ENCODE results near the gene SEPSECS. TPM values are rescaled to one million over a fixed set of nuclear protein-coding genes. Genes with fewer than 3 reads are reported as not detected.

SEPSECS gene
- total and polyA plus RNA-seq, 2 of the 13 experiments (the other 11 are each of a cell fraction or from before 2014, with no cell fraction given): 9.4 to 14.3 TPM

GRCh38 chr4:25159837-25160713, at the start of gene SEPSECS (continued):
- TF ChIP-seq HNRNPL (IDR thresholded peaks at IDR 0.05; ENCODE audit: low read depth, low read length) (no peak; the same call in 1 of the 2 replicates), MXI1 (IDR thresholded peaks at IDR 0.05; ENCODE audit: borderline replicate concordance, low read depth, low read length) (peak; percentile 36; the same call in 1 of the 3 replicates), ZNF549 (CRISPR knock-in tag; IDR thresholded peaks at IDR 0.05) (no peak), ZNF782 (CRISPR knock-in tag; IDR thresholded peaks at IDR 0.05; ENCODE audit: borderline replicate concordance) (no peak), HOXD1 (CRISPR knock-in tag; IDR thresholded peaks at IDR 0.05) (peak; percentile 69; the same call in 1 of the 2 replicates), ZNF713 (CRISPR knock-in tag; IDR thresholded peaks at IDR 0.05) (no peak), REL (CRISPR knock-in tag; conservative IDR thresholded peaks at IDR 0.05) (no peak), NR2C2 (CRISPR knock-in tag; IDR thresholded peaks at IDR 0.05; ENCODE audit: borderline replicate concordance) (peak; percentile 73), ZNF572 (CRISPR knock-in tag; IDR thresholded peaks at IDR 0.05) (no peak), ZNF556 (CRISPR knock-in tag; IDR thresholded peaks at IDR 0.05; ENCODE audit: borderline replicate concordance) (peak; percentile 51; the same call in 1 of the 2 replicates), MNT (IDR thresholded peaks at IDR 0.05) (peak; percentile 47), ZNF468 (CRISPR knock-in tag; IDR thresholded peaks at IDR 0.05) (0 out of 2 replicates have a peak, but pooled peaks have one; percentile 76), ZGPAT (CRISPR knock-in tag; IDR thresholded peaks at IDR 0.05) (peak; percentile 88), NFE2L1 (CRISPR knock-in tag; IDR thresholded peaks at IDR 0.05; ENCODE audit: borderline replicate concordance) (no peak), ZSCAN25 (CRISPR knock-in tag; IDR thresholded peaks at IDR 0.05) (no peak), ZNF773 (CRISPR knock-in tag; IDR thresholded peaks at IDR 0.05; ENCODE audit: borderline replicate concordance) (no peak), ARID4A (CRISPR knock-in tag; IDR thresholded peaks at IDR 0.05; ENCODE audit: borderline replicate concordance) (peak; percentile 79; the same call in 1 of the 2 replicates), ZNF232 (CRISPR knock-in tag; IDR thresholded peaks at IDR 0.05; ENCODE audit: borderline replicate concordance) (peak; percentile 81; the same call in 1 of the 2 replicates), CENPX (CRISPR knock-in tag; IDR thresholded peaks at IDR 0.05) (no peak), DMAP1 (CRISPR knock-in tag; IDR thresholded peaks at IDR 0.05) (peak; percentile 67), ZC3H13 (CRISPR knock-in tag; IDR thresholded peaks at IDR 0.05) (peak; percentile 29; the same call in 1 of the 2 replicates)
